Cardiac fibroblast (primary cell): ENCODE measurements around the gene SNAI3.

Source experiments
- DNase-seq, 2 donors: peaks; one replicate each; pipeline versions ENCODE4 v3.0.0 to v3.0.0-alpha.2; 2010; ENCODE audit warnings: low read depth in 2 of 2
- H3K4me3 ChIP-seq, 2 donors: replicated peaks in 1 of 2; 1 replicate in 1 of 2; 2 replicates in 1 of 2; pipeline ENCODE4 v1.5.1; 2011; ENCODE audit warnings: low read depth in 2 of 2, low read length in 2 of 2, mild to moderate bottlenecking in 2 of 2, moderate library complexity in 1 of 2
- CTCF ChIP-seq: IDR thresholded peaks from one replicate; pipeline ENCODE4 v1.5.1; 2011; ENCODE audit warnings: low read depth, mild to moderate bottlenecking, low read length, inconsistent platforms

Gene SNAI3

DNA sequence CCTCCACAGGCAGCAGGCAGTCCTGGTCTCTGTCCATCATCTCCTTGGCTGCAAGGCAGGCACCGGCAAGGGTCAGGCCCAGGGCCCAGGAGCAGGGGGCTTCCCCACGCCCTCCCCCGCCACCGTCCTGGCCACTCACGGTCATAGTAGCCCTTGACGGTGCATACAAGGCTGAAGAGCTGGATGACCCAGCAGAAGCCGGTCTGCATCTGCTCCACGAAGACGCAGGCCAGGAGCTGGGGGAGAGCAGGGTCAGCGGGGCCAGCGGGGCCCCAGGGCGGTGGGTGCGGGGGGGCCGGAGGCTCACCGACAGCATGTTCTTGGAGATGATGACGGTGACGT, 40.1 kb upstream of the SNAI3 start:
- no peak for TF ChIP-seq CTCF
- H3K4me3 ChIP-seq, result no peak overlapping the region
- no peak for DNase-seq

DNA sequence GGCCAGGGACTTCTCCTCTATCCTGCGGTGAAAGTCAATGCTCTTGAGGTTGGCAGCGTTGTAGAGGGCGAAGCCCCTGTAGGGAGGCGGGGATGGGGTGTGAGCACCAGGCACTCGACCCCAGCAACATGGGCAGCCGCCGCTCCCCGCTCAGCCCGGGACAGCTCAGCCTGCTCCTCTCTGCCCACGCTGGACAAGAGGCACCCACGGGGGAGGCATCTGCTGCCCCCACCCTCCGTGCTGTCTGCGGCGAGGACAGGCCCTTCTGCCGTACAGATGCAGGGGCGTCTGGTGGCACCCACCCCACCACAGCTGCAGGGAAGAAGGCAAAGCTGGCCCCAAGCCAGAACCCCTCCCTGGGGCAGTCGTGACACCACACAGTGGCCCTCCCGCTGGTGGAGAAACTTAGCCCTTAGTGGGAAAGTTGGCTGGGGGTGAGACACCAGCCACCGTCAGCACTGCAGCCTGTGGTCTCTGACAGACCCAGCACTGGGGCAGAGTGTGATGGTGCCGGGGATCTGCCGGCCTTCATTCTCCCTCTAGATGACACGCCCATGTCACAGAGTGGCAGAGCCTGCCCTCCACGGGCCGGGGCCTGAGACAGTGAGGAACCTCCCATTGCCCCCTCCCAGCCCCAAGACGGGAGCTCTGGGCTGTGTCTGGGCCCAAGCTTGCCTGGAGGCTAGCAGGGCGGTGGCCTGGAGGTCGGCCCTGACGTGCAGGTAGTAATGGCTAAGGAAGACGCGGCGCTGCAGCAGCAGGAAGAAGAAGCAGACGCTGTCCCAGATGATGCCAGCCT, 39.5 kb upstream of the SNAI3 start:
- no peak for DNase-seq
- H3K4me3 ChIP-seq, result no peak overlapping the region
- no peak for TF ChIP-seq CTCF

DNA sequence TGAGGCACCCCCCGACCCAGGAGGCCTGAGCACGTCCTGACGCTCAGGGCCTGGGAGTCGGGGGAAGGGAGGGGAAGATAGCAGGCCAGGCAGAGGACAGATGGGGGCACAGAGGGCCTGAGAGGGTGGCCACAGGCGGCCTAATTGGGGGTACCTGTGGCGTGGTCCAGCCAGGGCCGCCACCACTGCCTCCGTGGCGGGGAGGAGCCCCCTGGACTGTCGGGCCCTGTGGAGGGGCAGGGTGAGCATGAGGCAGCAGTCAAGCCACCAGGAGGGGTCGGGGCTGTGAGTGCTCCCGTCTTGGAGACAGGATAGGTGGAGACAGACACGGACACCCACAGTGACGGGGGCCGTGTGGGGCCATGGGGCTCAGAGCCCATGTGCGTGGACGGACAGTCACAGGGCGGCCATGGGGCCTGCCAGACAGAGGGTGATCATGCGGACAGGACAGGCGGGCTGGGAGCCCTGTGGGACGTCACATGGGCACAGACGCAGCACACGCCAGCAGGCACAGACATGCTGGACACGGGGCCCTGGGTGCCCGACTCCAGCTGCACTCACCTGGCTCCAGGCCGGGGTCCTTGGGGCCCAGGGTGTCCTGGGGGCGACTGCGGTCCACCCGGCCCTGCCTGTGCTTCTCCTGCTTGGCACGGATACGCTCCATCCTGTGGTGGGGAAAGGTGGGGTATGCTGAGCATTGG, 38.7 kb upstream of the SNAI3 start:
- TF ChIP-seq CTCF, result no peak
- DNase-seq, result no peak
- no peak overlapping the region for H3K4me3 ChIP-seq

- no peak for DNase-seq
- no peak for TF ChIP-seq CTCF
- H3K4me3 ChIP-seq, result no peak overlapping the region
Observed at GRCh38 chr16:88723911-88724310, 37.6 kb upstream of the SNAI3 start.

DNA sequence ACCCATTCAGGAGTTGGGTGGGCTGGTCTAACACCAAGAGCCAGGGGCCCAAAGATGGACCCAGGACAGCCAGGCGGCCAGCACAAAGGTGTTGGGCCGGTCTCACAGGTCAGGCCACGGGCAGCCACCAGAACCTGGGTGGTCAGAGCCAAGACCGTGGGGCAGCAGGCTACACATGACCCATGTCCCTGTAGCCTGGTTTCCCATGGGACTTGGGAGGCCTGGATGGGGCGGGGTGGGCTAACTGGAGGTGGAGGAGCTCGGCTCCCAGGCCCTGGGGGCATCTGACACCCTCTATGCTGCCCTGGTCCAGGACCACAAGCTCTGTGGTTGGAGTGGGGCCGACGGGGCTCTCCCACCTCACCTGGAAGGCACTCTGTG, 37.2 kb upstream of the SNAI3 start:
- H3K4me3 ChIP-seq, result no peak overlapping the region
- TF ChIP-seq CTCF, result no peak
- no peak for DNase-seq

DNA sequence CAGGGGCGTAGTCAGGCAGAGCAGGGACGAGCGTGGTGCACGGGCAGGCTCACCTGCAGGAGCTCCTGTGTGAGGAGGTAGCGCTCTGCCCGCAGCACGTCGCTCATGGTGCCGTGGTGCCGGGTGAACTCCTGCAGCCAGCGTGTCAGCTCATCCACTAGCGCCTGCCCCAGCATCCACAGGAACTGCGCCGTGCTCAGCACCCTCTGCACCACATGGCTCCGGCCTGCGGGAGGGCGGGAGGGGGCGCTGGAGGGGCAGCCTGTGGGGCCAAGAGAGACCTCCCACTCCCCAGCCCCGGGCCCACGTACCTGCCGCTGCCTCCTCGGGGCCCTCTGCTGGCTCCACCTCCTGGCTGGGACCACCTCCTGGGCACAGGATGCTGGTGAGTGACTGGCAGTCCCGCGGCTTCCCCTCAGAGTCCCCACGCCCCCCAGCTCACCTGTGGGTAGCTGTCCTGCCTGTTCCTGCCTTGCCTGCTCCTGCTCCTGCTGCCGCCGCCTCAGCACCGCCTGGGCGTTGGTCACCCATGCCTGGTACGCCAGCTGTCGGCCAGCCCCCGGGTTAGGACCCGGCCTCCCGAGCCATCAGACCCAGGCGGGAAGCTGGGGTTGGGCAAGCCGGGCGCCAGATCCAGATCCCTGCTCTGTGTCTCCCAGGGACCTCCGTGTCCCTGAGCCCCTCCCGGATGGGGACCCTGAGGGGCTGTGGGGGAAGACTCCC, 36.6 kb upstream of the SNAI3 start:
- H3K4me3 ChIP-seq, result no peak overlapping the region
- no peak for TF ChIP-seq CTCF
- DNase-seq, result no peak
